Neutrophil (primary cell): Measurements from ENCODE around the gene PCSK2.

Experiments used
- H3K27ac ChIP-seq: fragments of 200-600 bp; sonication (generic); 2 replicates; pipeline ENCODE4 v1.5.1; 2016; ENCODE audit warnings: mild to moderate bottlenecking, moderate library complexity
- H3K27me3 ChIP-seq: fragments of 200-600 bp; sonication (generic); 2 replicates; pipeline ENCODE4 v1.6.0; 2016; ENCODE audit warnings: mild to moderate bottlenecking
- H3K36me3 ChIP-seq: fragments of 200-600 bp; sonication (generic); 2 replicates; pipeline ENCODE4 v1.5.1; 2017
- H3K4me1 ChIP-seq, 2 experiments: fragments of 200-600 bp in 1 of 2; sonication (generic) in 1 of 2; 1 replicate in 1 of 2; 2 replicates in 1 of 2; pipeline versions ENCODE4 v1.5.1 to v1.6.1; 2013 to 2016; ENCODE audit warnings: low read depth in 1 of 2, low read length in 1 of 2, mild to moderate bottlenecking in 1 of 2, moderate library complexity in 1 of 2; ENCODE audit not compliant: control insufficient read depth in 1 of 2, insufficient read depth in 1 of 2
- H3K4me3 ChIP-seq, 2 experiments: fragments of 200-600 bp in 1 of 2; sonication (generic) in 1 of 2; 1 replicate in 1 of 2; 2 replicates in 1 of 2; pipeline ENCODE4 v1.5.1; 2013 to 2016; ENCODE audit warnings: low read depth in 1 of 2, low read length in 1 of 2, mild to moderate bottlenecking in 1 of 2, moderate library complexity in 1 of 2
- H3K9me3 ChIP-seq: fragments of 200-600 bp; sonication (generic); 2 replicates; pipeline ENCODE4 v1.5.1; 2016
- CTCF ChIP-seq: fragments of 200-600 bp; sonication (generic); IDR thresholded peaks from 2 replicates; pipeline ENCODE4 v1.5.1; 2016; ENCODE audit warnings: antibody characterized with exemption

Gene PCSK2

GRCh38 chr20:17520583-17520982 is 293.7 kb downstream of the PCSK2 start:
- Histone ChIP-seq H3K27ac (no peak overlapping the region), H3K27me3 (peaks cover 5% of the 10 kb centered on the region), H3K9me3 (no peaks in the 10 kb centered on the region), H3K36me3 (no peaks in the 10 kb centered on the region), H3K4me1 (no peaks in the 10 kb centered on the region), H3K4me3 (no peak overlapping the region)
- TF ChIP-seq CTCF = no peak

GRCh38 chr20:17522528-17522927 is 295.7 kb downstream of the PCSK2 start:
- TF ChIP-seq CTCF = no peak
- Histone ChIP-seq H3K4me1 (no peaks in the 10 kb centered on the region), H3K9me3 (no peaks in the 10 kb centered on the region), H3K36me3 (no peaks in the 10 kb centered on the region), H3K27ac (no peak overlapping the region), H3K27me3 (peaks cover 5% of the 10 kb centered on the region), H3K4me3 (no peak overlapping the region)

- H3K27ac ChIP-seq = no peak overlapping the region
- H3K36me3 ChIP-seq = no peaks in the 10 kb centered on the region
- no peaks in the 10 kb centered on the region for H3K9me3 ChIP-seq
- no peak overlapping the region for H3K4me3 ChIP-seq
- TF ChIP-seq CTCF = no peak
- peaks cover 5% of the 10 kb centered on the region for H3K27me3 ChIP-seq
- H3K4me1 ChIP-seq = no peaks in the 10 kb centered on the region
These were observed 296.5 kb downstream of the PCSK2 start for GRCh38 chr20:17523326-17523725.

GRCh38 chr20:17524560-17524959 is 297.7 kb downstream of the PCSK2 start:
- H3K36me3 ChIP-seq = no peaks in the 10 kb centered on the region
- no peak overlapping the region for H3K27ac ChIP-seq
- no peaks in the 10 kb centered on the region for H3K4me1 ChIP-seq
- no peak overlapping the region for H3K4me3 ChIP-seq
- no peaks in the 10 kb centered on the region for H3K9me3 ChIP-seq
- TF ChIP-seq CTCF = no peak
- peaks cover 15% of the 10 kb centered on the region for H3K27me3 ChIP-seq

GRCh38 chr20:17525132-17525531 is 298.3 kb downstream of the PCSK2 start:
- H3K36me3 ChIP-seq = no peaks in the 10 kb centered on the region
- peaks cover 20% of the 10 kb centered on the region for H3K27me3 ChIP-seq
- no peaks in the 10 kb centered on the region for H3K4me1 ChIP-seq
- H3K4me3 ChIP-seq = no peak overlapping the region
- no peaks in the 10 kb centered on the region for H3K9me3 ChIP-seq
- no peak overlapping the region for H3K27ac ChIP-seq
- no peak for TF ChIP-seq CTCF

GRCh38 chr20:17525650-17526049 is 298.8 kb downstream of the PCSK2 start:
- no peak for TF ChIP-seq CTCF
- H3K4me3 ChIP-seq = no peak overlapping the region
- no peaks in the 10 kb centered on the region for H3K9me3 ChIP-seq
- H3K36me3 ChIP-seq = no peaks in the 10 kb centered on the region
- H3K27me3 ChIP-seq = peaks cover 26% of the 10 kb centered on the region
- no peak overlapping the region for H3K27ac ChIP-seq
- H3K4me1 ChIP-seq = peaks cover under 1 to 1% of the 10 kb centered on the region in 2 experiments
